Middle frontal gyrus (tissue), 1 donor: ENCODE results near the gene ACKR3.

Experiments used
- DNase-seq: peaks from one replicate; pipeline ENCODE4 v3.0.0-alpha.2; 2015; ENCODE audit warnings: low spot score; ENCODE audit errors: extremely low spot score

The ACKR3 gene

GRCh38 chr2:236608188-236608525 is 38.5 kb downstream of the ACKR3 start:
- no peak for DNase-seq

- DNase-seq, result no peak
These were observed 39.1 kb downstream of the ACKR3 start for GRCh38 chr2:236608710-236609109.

DNA sequence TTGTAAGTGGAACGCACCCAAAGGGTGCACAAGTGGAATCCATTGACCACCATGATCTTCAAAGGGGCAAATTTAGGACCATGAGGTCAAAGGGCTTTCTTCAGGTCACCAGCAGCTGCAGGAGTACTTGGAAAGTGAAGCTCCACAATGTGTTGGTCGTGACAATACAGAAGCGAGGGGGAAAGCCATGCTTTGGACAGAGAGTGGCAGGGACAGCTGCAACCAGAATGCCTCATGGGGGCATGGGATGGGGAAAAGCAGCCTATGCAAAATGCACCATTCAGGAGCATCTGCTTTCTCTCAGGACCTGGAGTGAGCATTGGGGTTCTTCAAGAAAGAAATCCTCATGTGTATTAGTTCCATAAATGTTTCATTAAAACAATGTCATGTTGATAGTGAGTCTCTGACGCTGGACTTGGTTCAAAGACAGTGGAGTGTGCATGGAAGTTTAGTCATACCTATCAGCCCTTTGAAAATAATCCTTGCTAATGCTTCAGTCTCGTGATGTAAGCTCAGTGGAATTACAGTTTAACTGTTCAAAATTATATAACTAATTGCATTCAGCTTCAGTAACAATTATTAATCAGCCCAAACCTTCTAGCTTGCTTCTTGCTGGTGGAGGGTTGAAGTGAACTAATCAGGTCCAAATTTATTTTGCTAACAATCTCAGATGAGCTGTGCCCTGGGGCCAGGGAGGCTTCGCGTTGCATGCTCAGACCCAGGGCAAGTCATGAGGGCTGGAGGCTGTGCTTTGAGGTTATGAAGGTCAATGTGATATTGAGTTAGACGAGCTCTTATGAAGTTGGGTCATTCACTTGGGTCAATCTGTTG is 41.6 kb downstream of the ACKR3 start:
- no peak for DNase-seq

DNA sequence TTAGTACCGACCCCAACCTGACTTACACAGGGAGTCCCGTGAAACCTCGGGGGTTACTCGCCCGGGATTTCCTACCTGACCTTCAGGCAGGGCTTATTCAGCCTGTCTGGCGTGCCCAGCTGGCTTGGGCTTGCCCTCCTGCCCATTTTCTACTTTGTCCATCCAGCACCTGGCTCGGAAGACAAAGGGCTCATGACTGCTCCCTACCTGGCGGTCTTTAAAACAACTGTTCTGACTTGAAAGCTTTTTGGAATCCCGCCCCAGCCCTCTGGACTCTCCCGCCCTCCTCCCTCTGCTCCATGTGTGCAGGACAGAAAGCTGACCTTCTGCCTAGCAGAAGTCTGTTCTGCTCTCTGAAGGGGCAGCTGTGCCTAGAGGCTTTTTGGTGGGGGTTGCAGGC is 43.1 kb downstream of the ACKR3 start:
- no peak for DNase-seq

- no peak for DNase-seq
These were observed 44.0 kb downstream of the ACKR3 start for GRCh38 chr2:236613612-236614011.

- DNase-seq, result no peak
These were observed 44.9 kb downstream of the ACKR3 start for GRCh38 chr2:236614551-236614950.

DNA sequence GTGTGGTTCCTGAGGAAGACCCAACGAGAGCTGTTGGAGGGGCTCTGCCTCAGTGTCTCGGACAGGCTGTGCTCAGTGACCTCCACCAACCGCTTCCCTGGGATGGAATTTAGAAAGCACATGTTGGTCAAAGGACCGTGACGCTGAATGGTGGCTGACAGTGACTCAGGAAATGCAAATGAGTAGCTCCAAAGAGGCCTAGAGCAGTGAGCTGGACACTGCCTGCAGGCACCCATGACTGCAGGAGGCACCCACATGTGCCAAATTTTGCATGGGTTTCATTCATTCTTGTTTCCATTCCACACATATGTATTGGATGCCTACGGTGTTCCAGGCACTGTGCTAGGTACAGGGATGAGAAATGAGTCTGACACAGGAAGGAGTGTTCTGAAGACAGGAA is 46.4 kb downstream of the ACKR3 start:
- no peak for DNase-seq

DNA sequence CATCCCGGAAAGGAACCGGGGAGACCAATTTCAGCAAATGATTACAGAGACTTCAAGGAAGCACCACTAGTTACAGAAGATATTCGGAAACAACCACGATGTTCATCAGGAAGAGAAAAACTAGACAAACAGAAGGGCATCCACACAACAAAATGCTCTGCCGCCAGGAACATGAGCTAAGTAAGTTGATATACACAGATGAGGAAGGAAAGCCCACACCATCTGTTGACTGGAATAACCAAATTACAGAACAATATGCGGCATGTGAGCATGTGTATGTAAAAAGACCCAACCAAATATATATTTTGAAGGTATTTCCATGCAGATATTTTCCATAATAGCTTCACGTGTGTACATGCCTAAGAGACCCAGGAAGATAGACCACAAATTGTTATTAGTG is 47.0 kb downstream of the ACKR3 start:
- DNase-seq, result no peak

DNA sequence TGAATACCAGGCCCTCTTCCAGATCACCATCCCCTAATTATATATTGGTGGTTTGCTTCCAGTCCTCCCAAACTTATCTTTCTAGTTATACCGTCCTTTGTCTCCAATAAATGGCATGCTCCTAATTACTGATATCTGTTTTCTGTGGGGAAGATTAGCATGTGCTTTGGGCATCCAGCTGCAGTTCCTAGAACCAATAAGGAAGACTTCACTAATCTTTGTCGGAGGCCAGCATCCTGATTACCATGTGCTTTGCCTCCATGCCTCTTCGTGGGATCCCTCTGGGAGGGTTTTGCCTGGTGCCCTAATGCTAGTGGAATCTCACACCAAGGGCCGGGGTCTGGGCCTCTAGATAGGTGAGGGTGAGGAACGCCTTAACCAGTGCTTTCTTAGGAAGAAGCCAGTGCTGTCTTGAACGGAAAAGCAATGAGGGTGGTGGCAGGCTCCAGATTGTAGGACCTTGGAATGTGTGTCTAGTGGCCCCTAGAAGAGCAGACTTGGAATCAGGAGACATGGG is 47.7 kb downstream of the ACKR3 start:
- no peak for DNase-seq

- no peak for DNase-seq
These were observed 48.2 kb downstream of the ACKR3 start for GRCh38 chr2:236617796-236618195.

DNA sequence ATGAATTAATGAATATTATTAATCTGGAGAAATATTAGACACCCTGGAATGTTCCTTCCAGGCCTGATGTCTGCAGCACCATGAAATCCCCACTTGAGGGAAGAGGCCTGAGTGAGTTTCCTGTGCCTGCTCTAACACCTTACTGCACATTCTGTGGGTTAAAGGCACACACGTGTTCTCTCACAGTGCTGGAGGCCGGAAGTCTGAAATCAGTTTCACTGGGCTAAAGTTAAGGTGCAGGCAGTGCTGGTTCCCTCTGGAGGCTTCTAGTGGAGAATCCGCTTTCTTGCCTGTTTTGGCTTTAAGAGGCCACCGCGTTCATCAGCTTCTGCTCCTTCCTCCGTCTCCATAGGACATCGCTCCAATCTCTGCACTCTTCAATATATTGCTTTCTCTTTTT is 48.7 kb downstream of the ACKR3 start:
- DNase-seq, result no peak

- DNase-seq, result no peak
These were observed 50.4 kb downstream of the ACKR3 start for GRCh38 chr2:236619910-236620612.

GRCh38 chr2:236621786-236622185 is 52.2 kb downstream of the ACKR3 start:
- DNase-seq, result no peak

- DNase-seq, result no peak
These were observed 52.6 kb downstream of the ACKR3 start for GRCh38 chr2:236622201-236622600.

- DNase-seq, result no peak
These were observed 53.0 kb downstream of the ACKR3 start for GRCh38 chr2:236622660-236623059.

- no peak for DNase-seq
These were observed 54.2 kb downstream of the ACKR3 start for GRCh38 chr2:236623816-236624215.

DNA sequence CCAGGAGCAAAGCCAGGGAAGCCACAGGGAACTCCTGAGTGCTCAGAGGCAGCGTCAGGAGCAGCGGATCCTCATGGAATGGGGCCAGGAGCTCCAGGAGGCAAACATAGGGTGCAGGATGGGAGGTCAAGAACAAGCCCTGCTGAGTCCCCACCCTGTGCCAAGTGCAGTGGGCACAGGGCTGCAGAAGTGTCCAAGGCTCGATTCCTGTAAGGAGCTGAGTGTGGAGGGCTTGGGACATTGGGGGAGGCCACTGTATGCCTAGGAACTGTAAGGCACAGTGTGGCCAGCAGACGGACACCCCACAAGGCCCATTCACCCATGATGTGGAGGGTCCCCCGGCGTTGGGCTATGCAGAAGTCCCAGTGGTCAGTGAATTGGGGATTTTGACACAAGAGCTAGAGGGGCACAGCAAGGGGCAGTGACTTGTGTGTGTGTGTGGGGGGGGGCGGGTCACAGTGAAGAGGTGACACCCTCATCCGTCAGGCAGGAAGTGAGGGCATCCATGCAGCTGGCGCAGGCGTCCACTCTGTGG is 55.6 kb downstream of the ACKR3 start:
- no peak for DNase-seq

GRCh38 chr2:236626391-236627150 is 56.9 kb downstream of the ACKR3 start:
- no peak for DNase-seq

GRCh38 chr2:236627193-236627592 is 57.6 kb downstream of the ACKR3 start:
- DNase-seq, result no peak

- no peak for DNase-seq
These were observed 58.2 kb downstream of the ACKR3 start for GRCh38 chr2:236627841-236628240.

- DNase-seq, result no peak
These were observed 58.8 kb downstream of the ACKR3 start for GRCh38 chr2:236628256-236628901.
